Fibroblast of peridontal ligament (primary cell): ENCODE data around the gene ZFHX2.

Experiments used
- DNase-seq: peaks from one replicate; pipeline ENCODE4 v3.0.0-alpha.2; 2010; ENCODE audit errors: extremely low read depth

Gene ZFHX2

DNA sequence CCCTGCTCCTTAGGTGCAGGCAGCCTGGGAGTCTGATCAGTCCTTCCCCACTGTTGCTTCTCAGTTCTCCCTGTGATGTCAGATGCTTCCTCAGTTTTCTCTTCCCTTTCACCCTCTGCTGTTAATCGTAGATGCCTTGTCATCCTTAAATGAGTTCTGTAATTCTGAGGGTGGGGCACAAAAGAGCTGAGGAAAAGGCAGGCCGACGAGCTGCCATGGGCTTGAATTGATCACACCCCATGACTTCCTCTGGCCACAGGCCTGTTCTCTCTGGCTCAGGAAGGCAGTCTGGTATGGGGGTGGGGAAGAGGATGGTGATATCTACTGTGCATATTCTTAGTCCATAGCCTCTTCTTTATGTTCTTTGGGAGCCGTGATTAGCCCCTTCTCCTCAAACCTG is 21.3 kb upstream of the ZFHX2 start:
- DNase-seq = no peak

DNA sequence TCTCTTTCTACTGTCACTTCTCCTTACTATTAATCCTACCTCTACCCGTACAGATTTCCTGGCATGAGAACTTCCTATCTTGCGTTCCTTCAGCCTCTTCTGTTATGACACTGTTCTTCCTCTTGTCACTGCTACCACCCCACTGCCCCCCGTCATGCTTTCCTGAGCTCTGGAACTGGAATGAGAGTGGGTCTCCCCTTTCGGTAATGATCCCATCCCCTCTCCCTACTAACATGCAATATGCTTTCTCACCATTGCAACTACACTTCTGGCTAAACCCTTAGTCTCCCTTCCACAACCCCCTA is 20.9 kb upstream of the ZFHX2 start:
- no peak for DNase-seq

DNA sequence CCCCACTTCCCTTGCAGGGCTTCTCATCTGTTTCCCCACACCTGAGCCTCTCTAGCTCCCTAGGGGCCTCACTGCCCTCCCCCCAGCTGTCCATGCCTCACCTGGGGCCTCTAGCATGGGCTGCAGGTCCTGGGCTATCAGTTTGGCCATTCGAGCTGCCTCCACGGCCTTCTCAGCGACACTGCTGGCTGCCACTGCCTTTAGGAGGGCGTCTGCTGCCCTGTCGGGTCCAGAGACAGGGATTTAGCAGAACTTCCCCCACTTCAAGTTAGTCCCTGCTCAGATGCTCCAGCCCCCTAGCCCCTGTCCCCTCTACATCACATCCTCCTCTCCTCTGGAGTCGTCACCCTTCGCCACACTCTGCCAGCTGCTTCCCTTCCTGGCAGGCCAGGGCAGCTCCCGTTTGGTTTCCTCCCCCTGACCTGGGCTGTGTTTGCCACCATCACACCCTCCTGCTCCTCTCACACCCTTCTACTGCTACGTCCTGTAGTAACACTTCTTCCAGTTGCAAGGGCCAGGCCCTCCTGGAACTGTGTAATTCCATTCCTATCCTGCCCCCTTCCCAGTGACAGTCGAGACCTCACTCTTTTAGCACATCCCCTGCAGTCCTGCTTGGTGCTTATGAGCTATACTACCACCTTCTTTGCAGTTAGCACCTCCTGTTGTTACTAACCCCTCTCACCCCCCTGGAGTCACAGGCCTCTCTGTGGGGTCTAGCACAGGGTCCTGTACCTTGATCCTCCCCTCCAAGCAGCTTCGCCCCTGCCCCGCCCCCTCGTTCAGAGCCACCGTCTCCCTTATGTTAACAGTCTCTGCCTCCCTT is 20.3 kb upstream of the ZFHX2 start:
- no peak for DNase-seq

DNA sequence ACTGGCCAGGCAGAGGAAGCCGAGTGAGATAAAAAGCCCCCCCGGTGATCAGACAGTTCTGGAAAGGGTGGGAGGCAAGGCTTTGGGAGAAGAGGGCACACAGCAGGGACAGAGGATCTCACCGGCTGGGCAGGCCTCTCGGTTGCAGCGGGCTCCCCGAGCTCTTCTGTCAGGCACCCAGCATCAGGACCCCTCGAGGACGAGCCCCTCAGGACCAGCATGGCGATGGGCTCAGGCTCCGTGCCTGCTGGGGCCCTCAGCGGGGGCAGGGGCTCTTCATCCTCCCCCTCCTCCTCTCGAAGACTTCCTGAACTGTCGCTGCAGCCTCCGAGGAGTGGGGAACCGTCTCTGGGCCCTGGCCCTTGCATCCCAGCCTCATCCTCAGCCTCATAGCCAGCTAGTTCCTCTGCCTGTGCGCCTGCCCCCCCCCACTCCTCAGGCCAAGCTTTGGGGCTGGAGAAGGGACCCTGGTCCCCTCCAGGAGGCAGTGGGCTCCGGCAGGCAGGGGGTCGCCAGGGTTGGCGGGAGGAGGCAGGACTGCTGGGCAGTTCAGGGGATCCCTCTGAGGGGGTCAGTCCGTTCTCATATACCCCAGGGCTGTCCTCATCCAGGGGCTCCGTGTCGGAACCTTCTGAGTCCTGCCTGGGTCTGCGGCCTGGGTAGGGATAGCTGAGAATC is 19.4 kb upstream of the ZFHX2 start:
- no peak for DNase-seq

DNA sequence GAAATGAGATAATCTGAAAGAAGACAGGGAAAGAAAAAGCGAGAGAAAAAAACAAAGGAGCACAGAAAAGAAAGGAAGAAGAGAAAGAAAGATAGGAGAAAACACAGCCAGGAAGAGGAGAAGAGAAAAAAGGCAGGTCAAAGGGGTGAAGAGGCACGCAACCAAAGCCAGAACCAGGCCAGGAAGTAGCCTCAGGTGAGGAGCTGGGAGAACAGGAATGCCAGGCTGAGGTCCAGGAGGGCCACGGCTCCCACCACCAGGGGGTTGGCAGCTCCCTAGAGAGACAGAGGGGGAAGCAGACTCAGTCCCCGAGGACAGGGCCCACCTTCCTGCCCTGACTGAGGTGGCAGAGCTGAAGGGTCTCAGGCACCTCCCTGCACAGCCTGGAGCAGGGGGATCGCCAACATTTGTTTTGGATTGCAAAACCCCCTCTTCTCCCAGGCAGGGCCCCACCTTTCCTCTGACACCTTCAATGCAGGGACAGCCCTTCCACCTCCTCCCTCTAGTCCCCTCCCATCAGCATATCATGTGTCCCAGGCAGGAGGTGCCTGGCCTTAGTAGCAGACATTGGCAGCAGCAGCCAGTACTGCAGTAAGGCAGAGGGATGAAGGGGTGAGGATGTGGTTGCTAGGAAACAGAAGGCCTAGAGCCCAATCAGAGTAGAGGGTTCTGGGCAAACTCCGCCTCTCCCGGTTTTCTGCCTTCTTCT is 18.0 kb upstream of the ZFHX2 start:
- no peak for DNase-seq

DNA sequence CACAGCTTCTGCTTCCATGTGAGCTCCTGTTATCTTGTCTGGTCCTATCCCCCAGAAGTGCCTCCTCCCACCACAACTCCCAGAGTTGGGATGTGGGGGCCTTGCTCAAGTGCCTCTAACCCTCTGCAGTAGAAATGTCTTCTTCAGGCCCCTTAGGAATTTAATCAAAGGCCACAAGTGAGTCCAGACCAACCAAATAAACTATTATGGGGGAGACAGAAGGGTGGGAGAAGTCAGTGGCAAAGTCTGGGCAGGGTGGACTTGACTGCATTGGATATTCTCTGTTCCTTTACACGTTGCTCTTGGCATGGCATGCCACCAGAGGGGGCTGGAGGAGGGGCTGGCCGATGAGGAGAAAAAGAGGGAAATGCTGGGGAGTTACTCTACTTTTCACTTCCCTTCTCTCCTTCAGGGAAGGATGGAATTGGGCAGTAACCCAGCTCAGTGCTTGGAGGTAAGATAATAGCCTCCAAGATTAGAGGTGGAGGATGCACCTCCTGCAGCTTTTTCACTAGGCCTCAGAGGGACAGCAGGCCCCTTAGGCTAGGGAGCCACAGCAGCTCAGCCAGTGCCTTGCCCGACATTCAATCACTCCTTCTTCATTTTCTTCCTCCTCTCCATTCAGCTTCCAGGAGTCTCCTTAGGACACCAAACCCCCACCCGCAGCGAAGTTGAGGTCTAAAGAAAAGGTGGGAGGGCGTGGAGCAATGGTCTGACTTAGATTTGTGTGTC is 17.2 kb upstream of the ZFHX2 start:
- no peak for DNase-seq

DNA sequence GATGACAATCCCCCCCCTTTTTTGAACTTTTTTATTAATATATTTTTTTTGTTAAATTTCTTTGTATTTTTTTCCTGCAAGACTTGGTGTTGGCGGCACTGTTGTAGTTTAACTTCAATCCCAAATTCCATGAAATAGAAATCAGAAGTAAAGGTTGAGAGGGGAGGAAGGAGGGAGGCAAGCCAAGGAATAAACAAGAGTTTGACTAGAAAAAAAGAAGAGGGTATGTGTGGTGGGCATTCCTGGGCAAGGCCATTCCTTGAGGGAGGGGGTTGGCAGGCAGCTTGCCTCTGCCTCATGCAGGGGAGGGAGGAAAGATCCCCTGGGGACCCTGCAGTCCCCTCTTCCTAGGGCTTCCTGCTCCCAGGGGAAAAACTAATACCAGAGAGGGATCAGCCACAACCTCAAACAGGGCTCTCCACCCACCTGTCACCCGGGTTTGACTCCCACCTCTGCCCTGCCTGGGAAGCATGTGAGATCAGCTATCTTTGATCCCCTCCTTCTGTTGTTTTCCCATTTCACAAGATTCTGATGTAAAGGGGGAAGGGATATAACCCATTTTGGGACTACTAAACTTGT is 16.5 kb upstream of the ZFHX2 start:
- DNase-seq = no peak

DNA sequence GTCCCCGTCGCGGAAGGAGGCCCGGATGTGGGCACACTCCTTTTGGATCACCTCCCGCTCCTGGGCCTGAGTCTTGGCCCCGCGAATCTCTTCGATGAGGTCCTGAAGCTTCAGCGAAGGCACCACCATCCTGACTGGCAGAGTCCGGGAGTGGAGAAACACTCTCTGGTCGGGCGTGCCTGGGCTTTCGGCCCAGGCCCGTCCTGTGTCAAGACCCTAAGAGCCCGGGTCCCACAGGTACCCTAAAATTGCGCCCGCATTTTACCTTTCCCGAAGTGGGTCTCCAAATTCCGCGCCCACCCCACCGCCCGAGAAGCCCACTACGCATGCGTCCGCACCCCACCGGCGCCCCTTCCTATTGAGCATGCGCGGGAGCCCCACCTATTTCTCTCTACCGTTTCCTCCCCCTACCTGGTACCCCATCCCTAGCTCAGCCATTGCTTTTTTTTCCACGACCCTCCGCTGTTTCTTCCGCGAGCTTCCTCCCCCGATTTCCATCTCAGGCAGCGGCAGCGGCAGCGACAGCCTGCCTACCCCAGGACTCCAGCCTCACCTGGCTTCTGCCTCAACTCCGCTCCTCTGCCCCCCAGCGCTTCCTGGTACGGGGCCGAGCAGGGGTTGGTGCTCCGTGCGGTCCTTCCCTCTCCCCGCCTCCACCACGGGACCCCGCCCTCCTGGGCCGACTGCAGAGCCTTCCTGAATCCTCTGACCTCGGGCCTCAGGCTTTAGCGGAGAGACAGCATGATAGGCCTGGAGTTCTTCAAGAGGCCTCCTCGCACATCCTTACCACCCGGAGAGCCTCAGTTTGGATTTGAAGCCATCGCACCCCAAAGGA is 15.8 kb upstream of the ZFHX2 start, which contains the start of gene AP1G2:
TSS of gene AP1G2 (minus strand) at position 606 of the 835 bp plus-strand sequence. CDS start at position 129, 477 bp downstream.
- DNase-seq = peak; percentile 53

DNA sequence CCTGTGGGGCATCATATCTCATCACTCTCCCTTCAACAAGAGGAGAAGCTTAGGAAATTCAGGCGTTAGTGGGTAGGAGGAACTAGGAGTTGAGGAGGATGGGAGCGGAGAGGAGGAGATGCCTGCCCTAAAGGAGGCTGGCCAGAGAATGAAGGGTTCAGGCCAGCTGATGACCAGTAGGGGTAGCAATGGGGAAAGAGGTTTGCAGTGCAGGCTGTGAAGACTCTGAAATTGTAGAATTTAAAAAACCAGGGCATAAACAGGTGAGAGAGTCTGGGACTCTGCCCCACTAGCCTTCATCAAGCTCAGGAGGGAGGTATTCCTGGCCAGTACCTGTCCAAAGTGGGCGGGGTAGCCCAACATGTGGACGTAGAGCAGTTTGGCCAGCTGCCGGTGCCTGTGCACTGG is 15.2 kb upstream of the ZFHX2 start:
- DNase-seq = peak; percentile 36

DNA sequence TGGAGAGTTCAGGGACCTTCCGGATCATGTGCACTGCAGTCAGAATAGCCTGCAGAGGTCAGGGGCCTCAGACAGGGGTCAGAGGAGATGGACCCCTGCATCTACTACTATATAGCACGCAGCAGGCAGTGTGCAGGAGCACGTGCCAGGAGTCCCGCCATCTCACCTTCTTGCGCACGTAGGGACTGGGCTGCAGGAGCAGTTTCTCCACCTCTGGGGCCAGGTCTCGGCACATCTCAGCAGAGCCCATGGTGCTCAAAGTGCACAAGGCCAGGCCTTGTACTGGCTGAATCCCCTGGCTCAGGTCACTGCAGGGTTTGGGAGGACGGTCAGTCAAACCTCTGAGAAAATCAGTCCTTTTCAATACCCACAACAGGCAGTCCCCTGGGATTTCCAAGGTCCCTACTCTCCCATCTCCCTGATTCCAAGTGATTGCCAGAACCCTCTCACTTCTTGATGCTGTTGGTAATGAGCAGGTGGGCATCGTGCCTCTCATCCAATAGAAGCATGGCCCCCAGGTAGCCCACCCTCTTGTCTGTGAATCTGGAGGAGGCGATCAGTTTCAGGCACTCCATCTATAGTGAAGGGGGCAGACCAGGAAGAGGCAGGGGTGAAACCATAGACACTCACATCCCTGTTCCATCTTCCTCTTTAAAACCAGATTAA is 14.7 kb upstream of the ZFHX2 start:
- DNase-seq = no peak

DNA sequence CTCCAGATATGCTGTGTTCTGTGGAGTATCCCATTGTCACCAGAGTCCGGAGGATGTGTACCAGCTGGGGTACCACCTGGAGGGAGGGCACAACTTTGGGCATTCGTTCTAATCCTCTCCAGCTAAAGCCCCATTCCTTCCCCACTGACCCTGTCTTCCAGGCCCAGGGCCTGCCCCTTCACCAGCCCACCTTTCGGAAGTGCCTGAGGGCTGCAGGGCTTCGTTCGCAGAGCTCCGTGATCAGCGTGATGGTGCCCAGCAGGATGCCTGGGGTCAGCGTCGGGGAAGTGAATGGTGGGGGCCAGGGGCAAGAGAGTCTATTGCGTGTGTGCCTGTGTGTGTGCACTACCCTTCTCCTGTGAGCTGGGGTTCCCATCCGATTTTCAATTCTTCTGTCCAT is 14.1 kb upstream of the ZFHX2 start:
- DNase-seq = no peak

DNA sequence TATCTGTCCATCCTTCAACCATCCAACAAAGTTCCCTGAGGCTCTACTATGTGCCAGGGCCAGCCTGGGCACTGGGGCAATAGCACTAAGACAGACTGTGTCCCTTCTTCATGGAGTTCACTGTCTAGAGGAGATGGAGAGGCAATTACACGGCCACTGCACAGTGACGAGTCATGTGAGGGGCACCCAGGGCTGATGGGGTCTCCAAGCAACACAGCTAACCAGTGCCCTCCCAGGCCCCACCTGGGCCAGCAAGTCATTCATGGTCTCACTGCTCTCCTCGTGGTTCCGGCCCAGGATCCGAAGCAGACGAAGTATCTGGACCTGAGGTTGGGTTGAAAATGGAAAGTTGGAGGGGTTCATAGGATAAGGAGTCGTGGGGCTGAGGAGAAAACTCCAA is 13.3 kb upstream of the ZFHX2 start:
- DNase-seq = no peak

DNA sequence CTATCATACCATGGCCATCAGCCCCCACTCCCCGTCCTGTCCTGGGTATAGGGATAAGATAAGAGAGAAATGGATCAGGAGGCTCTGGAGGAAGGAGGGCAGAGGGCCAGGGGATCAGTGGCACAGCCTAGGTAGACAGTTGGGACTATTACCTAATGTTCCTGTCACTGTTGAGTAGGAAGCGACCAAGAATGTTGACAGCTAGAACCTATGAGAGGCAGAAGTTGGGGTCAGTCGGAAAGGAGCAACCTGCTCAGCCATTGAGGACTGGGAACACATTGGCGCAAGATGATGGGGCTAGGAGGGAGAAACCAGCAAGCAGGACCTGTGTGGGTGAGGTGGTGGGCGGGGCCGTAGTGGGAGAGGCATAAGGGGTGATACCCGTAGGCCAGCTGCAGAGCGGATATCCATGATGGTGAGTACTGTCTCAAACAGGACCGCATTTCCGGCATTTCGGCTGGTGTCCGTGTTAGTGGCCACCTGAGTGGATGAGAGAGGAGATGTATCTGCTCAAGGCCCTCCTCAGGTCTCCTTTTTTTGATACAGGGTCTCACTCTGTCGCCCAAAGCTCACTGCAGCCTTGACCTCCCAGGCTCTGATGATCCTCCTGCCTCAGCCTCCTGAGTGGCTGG is 12.7 kb upstream of the ZFHX2 start:
- DNase-seq = no peak

DNA sequence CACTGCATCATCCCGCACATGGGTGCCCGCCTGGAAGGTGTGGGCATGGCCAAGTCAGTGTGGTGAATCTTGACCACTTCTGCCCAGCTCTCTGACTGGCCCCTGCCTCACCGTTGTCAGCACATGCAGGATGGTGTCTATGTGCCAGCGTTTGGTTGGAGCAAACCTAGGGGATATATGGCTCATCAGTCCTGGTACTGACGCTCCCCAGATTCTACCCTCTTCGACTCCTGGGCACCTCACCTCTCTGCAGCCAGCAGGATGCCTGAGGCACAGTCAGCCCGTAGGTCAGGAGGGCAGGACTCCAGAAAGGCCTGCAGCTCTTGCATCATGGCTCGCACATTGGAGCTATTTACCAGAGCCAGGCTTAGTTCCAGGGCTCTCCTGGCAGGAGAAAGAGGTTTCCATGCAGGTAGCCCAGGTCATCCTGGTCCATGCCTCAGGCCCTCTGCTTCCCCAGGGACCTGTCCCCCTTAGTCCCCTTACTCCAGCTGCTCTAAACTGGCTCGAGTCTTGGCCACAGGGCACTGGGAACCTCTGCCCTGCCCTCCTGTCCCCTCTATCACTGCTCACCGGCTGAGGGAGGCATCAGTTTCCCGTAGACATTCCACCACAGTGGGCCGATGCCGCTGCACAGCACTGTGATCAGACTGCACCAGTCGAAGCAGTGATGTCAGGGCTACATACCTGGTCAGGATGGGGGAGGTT is 12.1 kb upstream of the ZFHX2 start:
- no peak for DNase-seq

DNA sequence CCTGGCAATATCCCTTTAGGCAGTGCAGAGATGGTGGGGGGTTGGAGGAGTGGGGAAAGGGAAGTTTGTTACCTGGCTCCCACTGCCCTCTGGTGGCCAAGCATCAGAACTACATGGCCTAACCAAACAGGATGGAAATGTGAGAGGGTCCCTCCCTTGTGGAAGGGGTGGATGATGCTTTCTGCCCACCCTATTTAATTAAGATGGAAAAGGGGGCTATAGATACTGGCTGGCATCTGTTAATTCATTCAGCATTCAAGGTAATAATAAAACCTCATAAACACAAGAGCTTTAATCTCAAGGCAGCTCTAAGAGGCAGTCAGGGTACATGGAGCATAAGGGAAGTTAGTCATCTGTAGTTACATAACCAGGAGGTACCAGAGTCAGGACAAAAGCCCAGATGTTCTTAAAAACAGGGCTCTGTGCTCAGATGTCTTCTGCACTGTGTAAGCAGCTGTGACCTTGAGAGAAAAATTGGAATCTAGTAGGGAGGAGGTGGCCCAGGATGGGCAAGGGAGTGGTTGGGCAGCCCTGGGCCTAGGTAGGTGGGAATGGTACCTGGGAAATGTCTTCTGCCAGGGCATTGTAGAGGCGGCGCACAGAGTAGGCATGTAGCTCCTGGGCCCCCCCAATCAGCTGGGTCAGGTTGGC is 11.4 kb upstream of the ZFHX2 start:
- DNase-seq = peak; percentile 52

DNA sequence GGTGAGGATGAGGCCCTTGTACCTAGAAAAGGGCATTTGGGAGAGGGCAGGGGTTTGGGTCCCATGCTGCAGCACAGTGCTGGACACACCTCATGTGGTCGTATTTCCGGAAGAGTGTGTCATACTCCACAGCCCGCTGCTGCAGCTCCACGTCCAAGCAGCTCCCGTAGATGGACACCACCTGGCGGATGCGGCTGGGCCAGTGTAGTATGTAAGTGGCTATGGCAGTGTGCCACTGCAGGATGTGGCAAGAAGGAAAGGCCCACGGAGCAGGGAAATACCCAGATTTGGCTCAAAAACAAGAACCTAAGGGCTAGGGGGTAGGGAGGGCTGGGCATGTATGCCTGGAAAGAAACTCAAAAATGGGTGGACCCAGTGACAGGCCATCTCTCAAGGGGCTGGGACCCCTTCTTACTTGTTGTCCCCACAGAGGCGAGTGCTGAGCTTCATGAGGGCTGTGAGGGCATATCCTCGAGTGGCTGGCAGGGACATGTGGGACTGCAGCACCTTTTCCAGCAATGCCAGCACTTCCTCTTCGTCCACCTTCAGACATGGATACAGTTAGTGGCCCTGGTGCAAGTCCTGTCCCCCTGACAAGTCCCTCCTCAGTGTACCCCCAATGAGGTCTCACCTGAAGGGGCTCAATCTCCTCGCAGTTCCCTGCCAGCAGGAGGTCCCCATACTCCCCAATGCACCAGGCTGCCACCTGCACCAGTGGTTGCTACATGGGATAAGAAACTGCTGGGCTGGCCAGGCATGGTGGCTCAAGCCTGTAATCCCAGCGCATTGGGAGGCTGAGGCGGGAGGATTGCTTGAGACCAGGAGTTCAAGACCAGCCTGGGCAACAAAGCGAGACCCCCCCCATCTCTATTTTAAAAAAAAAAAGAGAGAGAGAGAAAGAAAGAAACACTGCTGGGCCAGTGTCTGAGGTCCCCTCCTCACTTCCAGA is 10.6 kb upstream of the ZFHX2 start:
- no peak for DNase-seq

DNA sequence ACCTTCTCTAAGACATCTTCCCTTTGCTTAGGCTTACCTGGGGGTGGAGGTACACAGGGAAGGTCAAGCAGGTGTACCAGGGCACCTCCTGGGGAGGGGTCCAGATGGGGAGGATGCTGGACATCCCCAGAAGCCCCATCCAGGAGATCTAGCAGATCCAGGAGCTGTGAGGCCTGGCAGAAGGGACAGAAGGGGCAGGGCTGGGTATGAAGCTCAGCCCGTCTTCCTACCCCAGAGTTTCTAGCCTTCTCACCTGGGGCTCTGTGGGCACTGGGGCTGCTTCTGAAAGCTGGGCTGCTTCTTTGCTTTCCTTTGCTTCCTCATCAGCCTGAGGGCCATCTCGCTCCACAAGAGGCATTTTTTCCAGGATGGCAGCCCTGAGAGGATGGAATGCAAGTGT is 9.7 kb upstream of the ZFHX2 start:
- no peak for DNase-seq
